NCI-H2107 (cell line): ENCODE measurements around the gene PDZRN3.

Experiments used
- DNase-seq: peaks from one replicate; lab custom pipeline; 2025; lab: John Stamatoyannopoulos, UW

PDZRN3 gene

GRCh38 chr3:73520931-73521461 lies 103.7 kb downstream of the PDZRN3 start:
- DNase-seq = no peak

- no peak for DNase-seq
Observed at GRCh38 chr3:73516631-73517030, 108.1 kb downstream of the PDZRN3 start.

GRCh38 chr3:73513260-73513659 lies 111.5 kb downstream of the PDZRN3 start:
- no peak for DNase-seq

GRCh38 chr3:73511571-73512525 lies 112.9 kb downstream of the PDZRN3 start:
- DNase-seq = no peak

GRCh38 chr3:73510784-73511183 lies 114.0 kb downstream of the PDZRN3 start:
- DNase-seq = no peak

GRCh38 chr3:73510334-73510733 lies 114.4 kb downstream of the PDZRN3 start:
- no peak for DNase-seq

- no peak for DNase-seq
Observed at GRCh38 chr3:73509816-73510215, 114.9 kb downstream of the PDZRN3 start.

- no peak for DNase-seq
Observed at GRCh38 chr3:73509066-73509465, 115.7 kb downstream of the PDZRN3 start.

GRCh38 chr3:73508330-73508954 lies 116.3 kb downstream of the PDZRN3 start:
- DNase-seq = peak; percentile 29

- no peak for DNase-seq
Observed at GRCh38 chr3:73504852-73505251, 119.9 kb downstream of the PDZRN3 start.

GRCh38 chr3:73504239-73504638 lies 120.5 kb downstream of the PDZRN3 start:
- no peak for DNase-seq

- no peak for DNase-seq
Observed at GRCh38 chr3:73503781-73504180, 121.0 kb downstream of the PDZRN3 start.

- peak; percentile 16 for DNase-seq
Observed at GRCh38 chr3:73502609-73503583, 121.8 kb downstream of the PDZRN3 start.

- DNase-seq = no peak
Observed at GRCh38 chr3:73500321-73500720, 124.4 kb downstream of the PDZRN3 start.

- DNase-seq = no peak
Observed at GRCh38 chr3:73499787-73500186, 125.0 kb downstream of the PDZRN3 start.

GRCh38 chr3:73498764-73499622 lies 125.7 kb downstream of the PDZRN3 start:
- DNase-seq = no peak

- no peak for DNase-seq
Observed at GRCh38 chr3:73497646-73498406, 126.9 kb downstream of the PDZRN3 start.

- no peak for DNase-seq
Observed at GRCh38 chr3:73493543-73494308, 131.0 kb downstream of the PDZRN3 start.

- no peak for DNase-seq
Observed at GRCh38 chr3:73492186-73492585, 132.6 kb downstream of the PDZRN3 start.
